ENCODE measurements around the gene BACH1.

BACH1 gene

DNA sequence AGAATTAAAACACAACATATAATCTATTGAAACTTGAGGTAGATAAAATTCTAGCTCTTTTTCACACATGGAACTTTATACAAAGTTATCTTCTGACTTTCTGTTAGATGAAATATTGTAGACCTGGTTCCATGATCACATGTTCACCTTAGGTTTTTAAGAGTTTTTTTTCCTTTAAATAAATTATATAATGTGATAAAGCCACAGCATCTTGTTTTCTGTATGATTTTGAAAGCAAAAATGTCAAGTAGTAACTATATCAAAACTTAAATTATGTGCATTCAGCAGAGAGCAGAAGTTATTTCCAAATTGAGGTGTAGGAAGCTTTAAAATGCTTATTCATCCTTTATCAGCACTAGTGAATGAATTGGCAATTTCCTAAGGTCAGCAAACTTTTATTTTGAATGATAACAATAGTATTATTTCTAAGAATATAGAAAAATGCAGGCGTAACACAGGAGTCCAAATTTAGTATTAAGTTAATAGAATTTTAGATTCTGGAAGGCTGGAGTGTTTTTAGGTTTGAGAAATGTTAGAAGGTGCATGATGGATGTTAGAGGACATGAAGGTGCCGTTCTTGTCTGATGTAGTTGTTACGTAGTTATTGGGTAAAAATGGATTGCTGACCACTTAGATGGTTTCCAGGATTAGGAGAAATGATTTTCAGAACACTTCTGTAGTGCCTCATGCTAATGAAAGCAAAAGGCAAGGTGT is 17.5 kb downstream of the BACH1 start:
- DNase-seq = no peak

DNA sequence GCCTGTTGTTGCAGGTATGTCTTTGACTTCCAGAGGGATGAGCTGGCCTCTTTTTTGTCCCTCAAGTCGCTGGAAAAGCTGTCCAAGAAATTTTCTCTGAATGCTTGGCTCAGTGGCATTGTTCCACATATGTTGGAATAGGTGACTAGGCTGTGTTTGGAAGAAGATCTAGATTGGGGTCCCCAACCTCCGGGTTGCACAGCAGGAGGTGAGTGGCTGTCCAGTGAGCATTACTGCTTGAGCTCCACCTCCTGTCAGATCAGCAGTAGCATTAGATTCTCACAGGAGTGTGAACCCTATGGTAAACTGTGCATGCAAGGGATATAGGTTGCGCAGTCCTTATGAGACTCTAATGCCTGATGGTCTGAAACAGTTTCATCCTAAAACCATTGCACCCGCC is 18.1 kb downstream of the BACH1 start:
- no peak for DNase-seq

DNA sequence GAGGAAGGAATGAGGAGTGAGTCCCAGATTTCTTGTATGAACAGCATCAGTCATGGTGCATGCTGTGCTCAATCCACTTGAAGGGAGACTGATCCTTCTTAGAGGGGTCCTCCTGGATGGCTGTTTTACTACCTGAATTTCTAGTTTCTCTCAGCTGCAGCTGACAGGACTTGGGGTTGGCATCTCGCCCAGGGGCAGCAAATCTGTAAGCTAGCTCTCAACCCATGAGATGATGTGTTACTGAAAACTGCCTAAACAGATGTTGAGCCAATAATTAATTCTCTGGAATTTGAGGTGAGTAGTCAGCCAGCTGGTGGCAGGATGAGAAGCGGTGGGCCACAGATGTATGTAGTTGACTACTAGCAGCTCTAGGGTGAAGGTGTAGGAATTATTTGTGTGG is 19.6 kb downstream of the BACH1 start:
- DNase-seq = no peak

DNA sequence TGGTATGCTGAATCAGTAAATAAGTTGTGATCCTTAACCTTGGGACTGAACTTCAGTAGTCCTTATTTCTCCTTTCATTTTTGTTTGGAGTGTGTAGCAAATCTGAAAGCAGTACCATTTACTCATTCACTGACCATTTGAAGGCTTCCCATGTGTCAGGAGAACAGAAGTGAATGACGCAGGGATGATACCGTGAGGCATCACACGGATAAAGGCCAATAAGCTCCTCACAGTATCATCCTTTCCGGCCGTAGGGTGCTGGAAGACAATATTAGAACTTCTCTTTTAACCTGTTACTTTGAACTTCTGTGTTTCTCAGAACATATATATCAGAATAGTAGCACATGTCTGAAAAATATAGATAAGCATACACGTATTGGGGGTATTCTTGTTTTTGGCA is 21.3 kb downstream of the BACH1 start:
- no peak for DNase-seq

DNA sequence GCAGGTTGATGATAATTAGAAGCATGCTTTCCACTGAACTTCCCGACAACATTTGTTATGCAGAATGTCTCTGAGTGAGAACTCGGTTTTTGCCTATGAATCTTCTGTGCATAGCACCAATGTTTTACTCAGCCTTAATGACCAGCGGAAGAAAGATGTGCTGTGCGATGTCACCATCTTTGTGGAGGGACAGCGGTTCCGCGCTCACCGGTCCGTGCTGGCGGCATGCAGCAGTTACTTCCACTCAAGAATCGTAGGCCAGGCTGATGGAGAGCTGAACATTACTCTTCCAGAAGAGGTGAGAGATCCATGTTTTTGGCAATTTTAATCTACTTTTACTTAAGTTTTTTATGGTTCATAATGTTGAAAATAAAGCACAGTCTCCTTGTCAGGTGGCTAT is 22.5 kb downstream of the BACH1 start:
- DNase-seq = no peak

DNA sequence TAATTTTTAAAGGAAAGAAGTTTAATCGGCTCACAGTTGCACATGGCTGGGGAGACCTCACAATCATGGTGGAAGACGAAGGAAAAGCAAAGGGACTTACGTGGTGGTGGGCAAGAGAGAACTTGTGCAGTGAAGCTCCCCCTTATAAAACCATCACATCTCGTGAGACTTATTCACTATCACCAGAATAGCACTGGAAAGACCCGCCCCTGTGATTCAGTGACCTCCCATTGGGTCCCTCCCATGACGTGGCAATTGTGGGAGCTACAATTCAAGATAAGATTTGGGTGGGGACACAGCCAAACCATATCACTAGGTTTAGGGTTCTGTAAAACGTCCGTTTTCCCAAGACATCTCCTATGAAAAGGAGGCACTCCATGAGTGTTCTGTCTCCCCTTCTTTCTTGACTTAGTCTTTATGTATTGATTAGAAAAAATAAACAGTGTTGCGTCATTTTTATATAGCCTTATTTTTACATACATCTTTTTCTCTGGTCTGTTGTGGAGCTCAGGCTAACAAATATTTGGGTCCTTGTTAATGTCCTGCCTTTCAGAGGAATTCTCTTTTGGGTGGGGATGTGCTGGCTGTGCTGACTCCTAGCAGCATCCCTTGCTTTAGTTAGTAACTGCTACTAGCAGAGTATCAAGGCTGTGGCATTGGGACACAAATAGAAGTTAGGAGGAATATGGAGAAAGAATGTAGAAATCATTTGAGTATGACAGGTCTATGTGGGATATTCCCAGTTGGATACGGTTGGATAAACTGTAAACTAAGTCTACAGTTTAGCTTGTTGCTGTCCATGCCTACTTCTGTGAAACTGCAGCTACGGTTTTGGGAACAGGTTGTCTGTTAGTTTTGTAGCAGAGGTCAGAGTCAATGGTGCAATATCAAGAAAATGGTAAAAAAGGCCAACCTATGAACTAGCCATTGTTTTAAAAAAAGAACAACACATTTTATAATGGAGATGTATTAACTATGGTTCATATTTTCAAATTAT is 23.5 kb downstream of the BACH1 start:
- DNase-seq = no peak

DNA sequence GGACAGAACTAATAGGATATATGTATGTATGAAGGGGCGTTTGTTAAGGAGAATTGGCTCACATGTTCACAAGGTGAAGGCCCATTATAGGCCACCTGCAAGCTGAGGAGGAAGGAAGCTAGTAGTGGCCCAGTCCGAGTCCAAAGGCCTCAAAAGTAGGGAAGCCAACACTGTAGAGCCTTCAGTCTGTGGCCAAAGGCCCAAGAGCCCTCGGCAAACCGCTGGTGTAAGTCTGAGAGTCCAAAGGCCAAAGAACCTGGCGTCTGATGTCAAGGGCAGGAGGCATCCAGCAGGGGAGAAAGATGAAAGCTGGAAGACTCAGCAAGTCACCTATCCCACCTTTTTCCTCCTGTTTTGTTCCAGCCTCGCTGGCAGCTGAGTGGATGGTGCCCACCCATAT is 24.5 kb downstream of the BACH1 start:
- no peak for DNase-seq

DNA sequence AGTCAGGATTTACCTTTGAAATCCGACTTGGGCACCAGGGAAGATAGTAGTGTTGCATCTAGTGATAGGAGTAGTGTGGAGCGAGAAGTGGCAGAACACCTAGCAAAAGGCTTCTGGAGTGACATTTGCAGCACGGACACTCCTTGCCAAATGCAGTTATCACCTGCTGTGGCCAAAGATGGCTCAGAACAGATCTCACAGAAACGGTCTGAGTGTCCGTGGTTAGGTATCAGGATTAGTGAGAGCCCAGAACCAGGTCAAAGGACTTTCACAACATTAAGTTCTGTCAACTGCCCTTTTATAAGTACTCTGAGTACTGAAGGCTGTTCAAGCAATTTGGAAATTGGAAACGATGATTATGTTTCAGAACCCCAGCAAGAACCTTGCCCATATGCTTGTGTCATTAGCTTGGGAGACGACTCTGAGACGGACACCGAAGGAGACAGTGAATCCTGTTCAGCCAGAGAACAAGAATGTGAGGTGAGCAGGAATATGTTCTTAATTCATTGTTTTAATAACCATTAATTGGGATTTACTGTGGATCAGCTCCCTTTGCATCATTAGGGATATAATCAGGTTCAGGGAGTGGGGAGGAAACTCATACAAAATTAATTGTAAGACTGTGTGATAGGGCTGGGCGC is 28.3 kb downstream of the BACH1 start:
- no peak for DNase-seq

DNA sequence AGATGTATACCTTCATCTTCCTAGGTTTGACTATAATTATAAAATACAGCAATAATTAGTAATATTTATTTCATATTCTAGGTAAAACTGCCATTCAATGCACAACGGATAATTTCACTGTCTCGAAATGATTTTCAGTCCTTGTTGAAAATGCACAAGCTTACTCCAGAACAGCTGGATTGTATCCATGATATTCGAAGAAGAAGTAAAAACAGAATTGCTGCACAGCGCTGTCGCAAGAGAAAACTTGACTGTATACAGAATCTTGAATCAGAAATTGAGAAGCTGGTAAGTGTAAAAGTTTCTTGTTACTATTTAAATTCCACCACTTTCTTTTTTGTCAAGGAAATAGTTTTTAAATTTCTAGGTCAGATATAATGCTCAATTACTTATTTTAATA is 30.7 kb downstream of the BACH1 start:
- no peak for DNase-seq

DNA sequence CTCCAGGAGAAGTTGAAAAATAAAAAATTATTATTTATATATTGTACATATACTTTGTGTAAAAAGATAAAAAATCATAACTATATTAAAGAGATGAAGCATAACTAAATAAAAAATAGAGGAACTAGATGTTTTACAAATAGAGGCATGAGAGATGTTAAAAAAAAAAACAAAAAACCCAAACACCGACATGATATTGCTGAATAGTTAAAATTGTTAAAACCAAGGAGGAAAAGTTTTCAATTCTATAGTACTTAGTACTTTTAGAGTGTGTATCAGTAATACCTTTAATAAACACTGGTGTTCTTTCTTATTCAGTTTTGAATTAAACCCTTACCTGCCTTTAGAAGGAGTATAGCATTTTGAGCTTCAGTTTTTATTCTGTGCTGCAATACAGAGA is 32.1 kb downstream of the BACH1 start:
- no peak for DNase-seq

DNA sequence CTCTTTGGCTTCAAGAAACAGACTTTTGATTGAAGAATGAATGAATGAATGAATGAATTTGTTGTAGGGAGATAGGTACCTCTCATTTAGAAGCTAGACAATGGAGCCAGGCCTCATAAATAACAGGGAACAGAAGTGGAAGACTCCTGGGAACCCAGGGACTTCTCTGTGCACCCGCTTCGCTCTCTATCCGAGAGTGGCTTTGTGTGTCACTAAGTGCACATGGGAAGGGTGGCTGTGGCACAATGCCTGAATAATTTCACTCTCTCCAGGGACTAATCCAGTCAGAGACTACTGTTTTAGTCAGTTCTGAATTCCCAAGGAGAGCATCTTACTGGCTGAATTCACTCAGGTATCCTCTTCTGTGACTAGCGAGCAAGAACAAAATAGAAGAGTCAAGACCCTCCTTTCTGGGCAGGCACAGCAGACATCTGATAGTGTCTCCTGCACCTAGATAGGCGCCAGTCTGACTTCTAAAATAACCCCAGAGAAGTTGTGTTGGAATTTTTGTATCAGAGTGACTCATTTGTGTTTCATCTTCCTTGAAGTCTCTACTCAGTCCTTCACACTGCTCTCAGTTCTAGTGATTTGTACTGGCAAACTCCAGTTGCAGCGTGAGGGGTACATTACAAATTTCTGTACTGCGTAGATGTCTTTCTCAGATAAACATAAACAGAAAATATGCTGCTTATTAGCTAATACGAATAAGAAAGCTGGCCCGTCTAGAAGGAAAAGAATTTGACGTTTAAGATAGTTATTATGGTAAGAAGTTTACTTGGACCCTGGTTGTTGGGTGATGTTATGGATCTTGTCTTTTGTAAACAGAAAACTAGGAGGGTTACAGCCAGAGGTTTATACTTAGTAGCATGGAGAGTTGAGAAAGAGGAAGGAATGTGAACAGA is 34.0 kb downstream of the BACH1 start:
- no peak for DNase-seq

DNA sequence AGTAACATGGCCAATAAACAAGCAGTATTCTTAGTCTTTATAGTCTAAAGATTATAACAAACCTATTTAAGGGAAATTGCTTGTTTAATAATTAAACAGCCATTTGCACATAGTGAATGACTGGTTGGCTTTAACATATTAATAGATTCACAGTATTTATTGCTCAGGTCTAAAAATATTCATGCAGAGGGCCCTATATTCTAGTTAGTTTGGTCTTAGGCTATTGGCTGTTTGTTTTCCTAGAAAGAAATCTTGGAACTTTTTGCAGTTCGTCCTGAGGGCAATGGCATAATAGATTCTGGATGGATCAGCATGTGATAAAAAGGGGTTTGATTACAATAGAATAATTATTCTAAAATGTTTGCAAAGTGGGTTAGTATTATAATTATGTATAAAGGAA is 34.7 kb downstream of the BACH1 start:
- no peak for DNase-seq

DNA sequence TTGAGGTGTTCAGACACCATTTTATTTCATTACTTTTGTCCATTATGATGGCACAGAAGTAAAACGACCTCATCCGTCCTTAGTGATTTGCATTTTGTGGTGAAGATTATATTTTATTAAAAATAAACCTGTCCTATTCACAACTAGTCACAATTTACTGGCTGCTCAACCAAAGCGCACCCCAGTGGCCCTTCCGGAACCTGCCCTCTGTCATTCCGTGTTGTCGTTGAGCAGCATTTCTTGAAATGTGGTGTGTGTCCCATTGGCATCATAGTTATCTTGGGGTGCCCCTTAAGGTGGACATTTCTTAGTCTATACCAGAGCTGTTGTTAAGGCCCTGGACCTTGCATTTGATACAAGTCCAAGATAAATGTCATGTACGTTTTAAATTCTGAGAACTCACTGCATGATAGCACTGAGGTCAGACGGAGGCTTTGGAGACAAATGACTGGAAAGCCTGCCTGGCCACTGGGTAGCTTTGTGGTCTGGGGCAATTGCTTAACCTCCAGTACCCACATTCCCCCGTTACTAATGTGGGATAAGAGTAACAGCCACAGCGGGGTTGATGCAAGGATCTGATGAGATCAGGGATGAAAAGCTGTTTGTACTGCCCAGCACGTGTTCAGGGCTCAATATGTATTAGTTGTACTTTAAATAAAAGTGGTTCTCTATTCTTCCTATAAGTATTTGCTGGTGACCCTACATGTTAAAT is 36.2 kb downstream of the BACH1 start:
- DNase-seq = no peak

DNA sequence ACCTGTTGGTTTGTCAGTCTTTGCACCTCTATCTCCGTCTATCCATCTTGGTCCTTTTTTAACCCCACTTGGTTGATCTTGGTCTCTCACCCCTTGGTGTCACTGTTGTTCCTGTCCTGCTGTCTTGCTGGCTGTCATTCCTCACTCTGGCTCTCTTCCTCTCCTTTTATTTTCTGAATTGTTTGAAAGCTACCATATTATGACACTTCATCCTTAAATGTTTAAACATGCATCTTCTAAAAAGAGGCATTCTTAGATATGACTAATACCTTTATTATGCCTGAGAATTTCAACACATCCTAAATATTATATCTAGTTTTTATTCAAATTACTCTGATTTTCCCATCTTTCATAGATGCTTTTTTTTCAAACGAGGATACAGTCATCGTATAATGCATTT is 37.0 kb downstream of the BACH1 start:
- DNase-seq = no peak

DNA sequence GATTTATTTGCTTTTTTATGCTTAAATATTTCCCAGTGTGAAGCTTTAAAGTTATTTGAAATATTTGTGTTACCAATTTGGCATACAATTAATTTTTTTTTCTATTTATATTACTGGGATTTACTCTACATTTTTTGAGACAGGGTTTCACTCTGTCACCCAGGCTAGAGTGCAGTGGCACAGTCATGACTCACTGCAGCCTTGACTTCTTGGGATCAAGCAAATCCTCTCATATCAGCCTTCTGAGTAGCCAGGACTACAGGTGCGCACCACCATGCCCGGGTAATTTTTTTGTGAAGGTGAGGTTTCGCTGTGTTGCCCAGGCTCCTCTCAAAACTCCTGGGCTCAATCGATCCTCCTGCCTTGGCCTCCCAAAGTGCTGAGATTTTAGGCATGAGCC is 39.5 kb downstream of the BACH1 start:
- no peak for DNase-seq

DNA sequence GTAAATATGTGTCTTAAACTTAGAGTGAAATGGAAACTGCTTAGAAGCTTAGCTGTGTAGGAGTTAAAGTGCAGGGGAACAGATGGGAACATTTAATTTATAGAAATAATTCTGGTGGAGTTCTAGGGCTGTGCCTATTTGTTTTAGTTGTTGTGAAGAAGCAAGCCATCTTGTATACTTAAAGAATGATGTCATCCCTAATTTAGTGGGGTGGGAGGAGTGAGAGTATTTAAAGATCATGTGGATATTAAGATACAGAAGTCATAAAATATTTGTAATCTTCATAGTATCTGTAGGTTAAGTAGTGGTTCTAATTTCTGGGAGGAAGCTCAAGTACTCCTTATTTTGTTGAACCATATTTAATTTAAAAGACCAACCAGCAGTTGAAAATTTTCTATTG is 41.5 kb downstream of the BACH1 start:
- DNase-seq = no peak

DNA sequence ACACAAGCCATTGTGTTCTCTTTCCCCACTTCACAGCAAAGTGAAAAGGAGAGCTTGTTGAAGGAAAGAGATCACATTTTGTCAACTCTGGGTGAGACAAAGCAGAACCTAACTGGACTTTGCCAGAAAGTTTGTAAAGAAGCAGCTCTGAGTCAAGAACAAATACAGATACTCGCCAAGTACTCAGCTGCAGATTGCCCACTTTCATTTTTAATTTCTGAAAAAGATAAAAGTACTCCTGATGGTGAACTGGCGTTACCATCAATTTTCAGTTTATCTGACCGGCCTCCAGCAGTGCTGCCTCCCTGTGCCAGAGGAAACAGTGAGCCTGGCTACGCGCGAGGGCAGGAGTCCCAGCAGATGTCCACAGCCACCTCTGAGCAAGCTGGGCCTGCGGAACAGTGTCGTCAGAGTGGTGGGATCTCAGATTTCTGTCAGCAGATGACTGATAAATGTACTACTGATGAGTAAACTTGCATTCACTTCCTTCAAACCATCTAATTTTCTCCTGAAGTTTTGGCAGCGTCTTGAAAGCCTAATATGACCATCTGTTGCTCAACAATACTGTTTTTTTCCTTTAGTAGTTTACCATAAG is 43.7 kb downstream of the BACH1 start:
- no peak for DNase-seq

DNA sequence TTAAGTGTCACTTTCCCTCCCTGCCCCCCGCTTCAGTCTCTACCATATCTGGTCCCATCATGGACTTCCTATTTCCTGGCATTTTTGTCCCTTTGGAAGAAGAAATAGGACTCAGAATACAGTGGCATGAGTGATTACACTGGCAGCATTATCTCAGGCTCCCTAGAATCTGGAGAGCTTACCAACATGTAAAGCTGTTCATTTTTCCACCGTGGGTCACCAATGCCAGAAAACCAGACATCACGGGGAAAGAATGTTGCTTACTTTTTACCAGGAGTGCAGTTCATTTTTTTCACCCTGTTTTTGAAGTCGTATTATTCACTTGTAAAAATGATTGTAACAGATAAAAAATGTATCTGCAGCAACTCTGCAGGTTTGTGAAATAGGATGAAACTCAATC is 44.8 kb downstream of the BACH1 start:
- DNase-seq = no peak

DNA sequence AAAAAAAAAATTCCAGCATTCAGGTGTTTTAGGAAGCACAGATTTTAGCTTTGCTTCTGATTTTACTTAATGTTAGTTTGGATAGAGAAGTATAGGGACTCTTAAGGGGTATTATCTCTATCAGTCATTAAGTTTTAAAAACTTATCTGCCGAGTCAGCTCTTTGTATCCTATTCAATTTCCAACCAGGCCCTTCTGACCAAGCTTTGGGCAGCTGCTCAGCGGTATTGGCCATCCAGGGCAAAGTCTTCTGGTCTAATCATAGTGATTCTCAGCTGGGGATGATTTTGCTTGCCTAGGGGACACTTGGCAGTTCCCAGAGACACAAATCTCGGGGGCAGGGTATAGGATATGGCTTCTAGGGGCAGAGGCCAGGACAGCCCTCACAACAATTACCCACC is 47.6 kb downstream of the BACH1 start:
- no peak for DNase-seq

DNA sequence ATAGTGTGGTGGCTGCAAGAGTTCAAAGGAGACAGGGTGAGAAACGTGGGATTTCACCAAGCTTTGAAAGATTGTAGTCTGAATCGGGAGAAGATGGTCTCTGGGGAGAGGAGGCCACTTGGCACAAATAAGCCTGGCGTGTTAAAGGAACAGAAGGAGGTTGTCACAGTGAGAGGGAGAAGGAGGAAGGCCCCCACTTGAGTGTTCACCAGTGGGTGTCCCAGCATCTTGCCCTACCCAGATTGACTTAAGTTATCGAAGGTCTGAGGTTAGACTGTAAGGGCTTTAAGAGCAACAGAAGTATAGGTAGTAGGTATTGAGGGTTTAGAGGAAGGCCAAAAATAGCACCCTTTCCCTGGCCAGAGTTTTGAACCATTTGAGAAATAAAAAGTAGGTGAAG is 48.0 kb downstream of the BACH1 start:
- DNase-seq = no peak

DNA sequence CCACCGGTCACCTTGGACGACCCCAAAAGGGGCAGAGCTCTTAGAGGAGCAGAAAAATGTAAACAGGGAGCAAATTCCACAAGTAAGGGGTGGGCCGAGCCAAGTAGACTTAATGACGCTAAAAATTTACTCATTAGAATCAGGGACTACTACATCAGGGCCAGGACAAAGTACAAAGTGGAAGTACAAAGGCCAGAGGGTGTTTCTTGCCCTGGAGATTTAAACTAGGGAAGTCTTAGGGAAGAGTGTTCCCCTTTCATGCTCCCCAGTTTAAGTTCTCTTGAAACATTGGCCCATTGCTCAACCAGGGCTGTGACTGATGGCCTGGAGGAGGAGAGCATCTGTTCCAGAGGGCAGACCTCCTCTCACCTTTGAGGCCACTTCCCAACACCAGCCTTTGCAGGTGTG is 48.6 kb downstream of the BACH1 start:
- DNase-seq = no peak

DNA sequence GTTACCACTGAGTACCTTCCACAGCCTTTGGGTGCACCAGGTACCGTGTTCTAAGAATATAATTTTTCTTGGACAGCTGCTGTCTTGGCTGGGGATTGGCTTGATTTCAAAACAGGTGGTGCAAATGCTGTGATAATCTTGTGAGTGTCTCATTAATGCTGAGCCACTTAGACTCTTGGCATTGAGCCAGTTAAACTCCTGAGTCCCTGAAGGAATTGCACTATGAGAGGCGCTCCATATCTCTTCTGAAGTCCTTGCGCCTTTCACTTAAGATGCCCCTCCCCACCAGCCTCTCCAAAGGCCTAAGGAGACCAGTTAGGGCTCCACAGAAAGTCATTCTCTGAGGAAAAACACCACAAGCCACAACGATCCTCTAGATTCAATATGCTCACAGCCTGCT is 51.0 kb downstream of the BACH1 start:
- no peak for DNase-seq

Data from NCI-H526 (cell line).